KBM-7 (cell line): Measurements from ENCODE around the gene CERK.

Experiments used
- DNase-seq: peaks from one replicate; pipeline ENCODE4 v3.0.0-alpha.2; 2015
- in situ Hi-C: fragments of 300-500 bp; cut with MboI; formaldehyde crosslinking; loops from 2 replicates; pipeline ENCODE4 v1.14.3; 2020; ENCODE audit warnings: low sequenced_read_pairs, low pct_unique_long_range_greater_than_20kb, mixed read lengths

CERK gene

GRCh38 chr22:46710806-46711205 lies 27.2 kb downstream of the CERK start:
- no peak for DNase-seq
- in situ Hi-C loops, result no loop called here

GRCh38 chr22:46708766-46709330 lies 29.2 kb downstream of the CERK start:
- in situ Hi-C loops, result no loop called here

GRCh38 chr22:46707827-46708570 lies 30.1 kb downstream of the CERK start:
- DNase-seq, result no peak
- in situ Hi-C loops, result no loop called here

More at GRCh38 chr22:46708766-46709330, 29.2 kb downstream of the CERK start:
- no peak for DNase-seq

GRCh38 chr22:46707305-46707704 lies 30.7 kb downstream of the CERK start:
- in situ Hi-C loops, result no loop called here
- DNase-seq, result no peak

- in situ Hi-C loops, result no loop called here
- DNase-seq, result no peak
Observed at GRCh38 chr22:46706060-46706459, 32.0 kb downstream of the CERK start.

GRCh38 chr22:46703996-46704370 lies 34.1 kb downstream of the CERK start:
- no peak for DNase-seq
- in situ Hi-C loops, result no loop called here

GRCh38 chr22:46703171-46703995 lies 34.7 kb downstream of the CERK start:
- in situ Hi-C loops, result no loop called here
- DNase-seq, result no peak

GRCh38 chr22:46701262-46701661 lies 36.8 kb downstream of the CERK start:
- in situ Hi-C loops, result no loop called here
- DNase-seq, result no peak

- DNase-seq, result no peak
- in situ Hi-C loops, result no loop called here
Observed at GRCh38 chr22:46699091-46699490, 39.0 kb downstream of the CERK start.

- in situ Hi-C loops, result no loop called here
Observed at GRCh38 chr22:46697811-46698515, 40.1 kb downstream of the CERK start.

GRCh38 chr22:46696614-46697013 lies 41.4 kb downstream of the CERK start:
- in situ Hi-C loops, result no loop called here
- DNase-seq, result no peak

More at GRCh38 chr22:46697811-46698515, 40.1 kb downstream of the CERK start:
- DNase-seq, result no peak

GRCh38 chr22:46696229-46696518 lies 41.9 kb downstream of the CERK start:
- in situ Hi-C loops, result no loop called here
- no peak for DNase-seq

GRCh38 chr22:46695346-46696228 lies 42.5 kb downstream of the CERK start:
- in situ Hi-C loops, result no loop called here
- DNase-seq, result no peak

- DNase-seq, result no peak
- in situ Hi-C loops, result no loop called here
Observed at GRCh38 chr22:46694416-46695170, 43.5 kb downstream of the CERK start.

GRCh38 chr22:46693634-46694415 lies 44.2 kb downstream of the CERK start:
- DNase-seq, result no peak
- in situ Hi-C loops, result no loop called here

GRCh38 chr22:46691571-46691970 lies 46.5 kb downstream of the CERK start:
- in situ Hi-C loops, result no loop called here
- DNase-seq, result no peak

- DNase-seq, result no peak
- in situ Hi-C loops, result no loop called here
Observed at GRCh38 chr22:46690146-46690545, 47.9 kb downstream of the CERK start.
